ENCODE results near the gene CCDC30. TPM values are rescaled to one million over a fixed set of nuclear protein-coding genes. Genes with fewer than 3 reads are reported as not detected.

CCDC30 gene
- total and polyA plus RNA-seq, 9 of the 15 experiments (the other 6 are each of a cell fraction or from before 2014, with no cell fraction given) = 0.05 to 0.91 (median 0.24) TPM

DNA sequence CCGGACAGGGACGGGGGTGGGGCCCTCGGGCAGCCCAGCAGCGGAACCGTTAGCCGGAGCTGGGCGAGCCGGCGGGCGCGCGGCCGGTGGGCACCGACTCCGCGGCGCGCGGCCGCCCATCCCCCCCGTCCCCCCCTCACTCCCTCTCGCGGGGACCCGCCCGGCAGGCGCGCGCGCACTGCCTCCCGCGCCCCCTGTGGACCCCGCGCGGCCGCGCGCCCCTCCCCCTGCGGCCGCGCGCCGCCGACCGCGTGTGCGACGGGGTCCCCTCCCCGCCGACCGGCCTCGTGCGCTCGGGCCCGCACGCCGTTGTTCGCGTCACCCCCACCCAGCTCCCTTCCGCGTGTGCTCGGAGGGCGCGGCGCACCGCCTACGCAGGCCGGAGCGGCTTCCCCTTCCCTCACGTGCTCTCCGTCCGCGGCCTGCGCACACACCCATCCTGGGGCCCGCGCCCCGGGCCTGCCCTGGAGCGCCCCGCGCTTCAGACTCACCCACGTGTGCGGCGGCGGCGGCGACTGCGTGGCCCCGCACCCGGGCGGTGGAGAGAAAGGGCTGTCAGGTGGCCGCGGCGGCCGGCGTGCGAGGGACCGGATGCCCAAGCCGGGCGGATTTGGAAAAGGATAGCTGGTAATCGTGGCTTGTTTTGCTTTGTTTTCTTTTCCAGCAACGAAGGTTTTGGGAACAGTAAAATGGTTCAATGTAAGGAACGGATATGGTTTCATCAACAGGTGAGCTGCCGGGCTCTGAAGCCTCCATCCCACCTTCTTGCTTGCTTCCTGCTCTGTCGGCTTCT, 219.8 kb downstream of the CCDC30 start (continued):
- TF ChIP-seq, protein P1, sequence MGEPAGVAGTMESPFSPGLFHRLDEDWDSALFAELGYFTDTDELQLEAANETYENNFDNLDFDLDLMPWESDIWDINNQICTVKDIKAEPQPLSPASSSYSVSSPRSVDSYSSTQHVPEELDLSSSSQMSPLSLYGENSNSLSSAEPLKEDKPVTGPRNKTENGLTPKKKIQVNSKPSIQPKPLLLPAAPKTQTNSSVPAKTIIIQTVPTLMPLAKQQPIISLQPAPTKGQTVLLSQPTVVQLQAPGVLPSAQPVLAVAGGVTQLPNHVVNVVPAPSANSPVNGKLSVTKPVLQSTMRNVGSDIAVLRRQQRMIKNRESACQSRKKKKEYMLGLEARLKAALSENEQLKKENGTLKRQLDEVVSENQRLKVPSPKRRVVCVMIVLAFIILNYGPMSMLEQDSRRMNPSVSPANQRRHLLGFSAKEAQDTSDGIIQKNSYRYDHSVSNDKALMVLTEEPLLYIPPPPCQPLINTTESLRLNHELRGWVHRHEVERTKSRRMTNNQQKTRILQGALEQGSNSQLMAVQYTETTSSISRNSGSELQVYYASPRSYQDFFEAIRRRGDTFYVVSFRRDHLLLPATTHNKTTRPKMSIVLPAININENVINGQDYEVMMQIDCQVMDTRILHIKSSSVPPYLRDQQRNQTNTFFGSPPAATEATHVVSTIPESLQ (CRISPR knock-in tag; IDR thresholded peaks at IDR 0.05) = no peak
- peak; percentile 97 for TF ChIP-seq ZBTB7A (IDR thresholded peaks at IDR 0.05; ENCODE audit: borderline replicate concordance, control insufficient read depth, low read depth, low read length)
- TF ChIP-seq CBX5 (IDR thresholded peaks at IDR 0.05; ENCODE audit: borderline replicate concordance, low read depth) = no peak
- TF ChIP-seq ZC3H4 (CRISPR knock-in tag; IDR thresholded peaks at IDR 0.05; ENCODE audit: borderline replicate concordance) = peak; percentile 95
- no peak for TF ChIP-seq DIDO1 (tag; IDR thresholded peaks at IDR 0.05; ENCODE audit: low read depth)
- TF ChIP-seq ZNF134 (CRISPR knock-in tag; conservative IDR thresholded peaks at IDR 0.05) = no peak
- no peak for TF ChIP-seq TRIM24 (IDR thresholded peaks at IDR 0.05)
- no peak for TF ChIP-seq SMAD2 (IDR thresholded peaks at IDR 0.05; ENCODE audit: low read depth, low read length)
- TF ChIP-seq ZBED1 (IDR thresholded peaks at IDR 0.05) = 0 out of 2 replicates have a peak, but pooled peaks have one; percentile 44
- no peak for TF ChIP-seq SMC3 (conservative IDR thresholded peaks at IDR 0.05; ENCODE audit: insufficient read depth, low read depth, low read length)
- TF ChIP-seq E2F8 (IDR thresholded peaks at IDR 0.05; ENCODE audit: low read depth, partially characterized antibody) = no peak
- TF ChIP-seq KDM5B (IDR thresholded peaks at IDR 0.05; ENCODE audit: insufficient replicate concordance, low read depth, low read length) = peak; percentile 48
- TF ChIP-seq, protein P2, sequence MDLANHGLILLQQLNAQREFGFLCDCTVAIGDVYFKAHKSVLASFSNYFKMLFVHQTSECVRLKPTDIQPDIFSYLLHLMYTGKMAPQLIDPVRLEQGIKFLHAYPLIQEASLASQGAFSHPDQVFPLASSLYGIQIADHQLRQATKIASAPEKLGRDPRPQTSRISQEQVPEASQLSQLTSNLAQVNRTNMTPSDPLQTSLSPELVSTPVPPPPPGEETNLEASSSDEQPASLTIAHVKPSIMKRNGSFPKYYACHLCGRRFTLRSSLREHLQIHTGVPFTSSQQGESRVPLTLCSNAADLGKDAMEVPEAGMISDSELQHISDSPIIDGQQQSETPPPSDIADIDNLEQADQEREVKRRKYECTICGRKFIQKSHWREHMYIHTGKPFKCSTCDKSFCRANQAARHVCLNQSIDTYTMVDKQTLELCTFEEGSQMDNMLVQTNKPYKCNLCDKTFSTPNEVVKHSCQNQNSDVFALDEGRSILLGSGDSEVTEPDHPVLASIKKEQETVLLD (IDR thresholded peaks at IDR 0.05) = no peak
- TF ChIP-seq, protein P3, sequence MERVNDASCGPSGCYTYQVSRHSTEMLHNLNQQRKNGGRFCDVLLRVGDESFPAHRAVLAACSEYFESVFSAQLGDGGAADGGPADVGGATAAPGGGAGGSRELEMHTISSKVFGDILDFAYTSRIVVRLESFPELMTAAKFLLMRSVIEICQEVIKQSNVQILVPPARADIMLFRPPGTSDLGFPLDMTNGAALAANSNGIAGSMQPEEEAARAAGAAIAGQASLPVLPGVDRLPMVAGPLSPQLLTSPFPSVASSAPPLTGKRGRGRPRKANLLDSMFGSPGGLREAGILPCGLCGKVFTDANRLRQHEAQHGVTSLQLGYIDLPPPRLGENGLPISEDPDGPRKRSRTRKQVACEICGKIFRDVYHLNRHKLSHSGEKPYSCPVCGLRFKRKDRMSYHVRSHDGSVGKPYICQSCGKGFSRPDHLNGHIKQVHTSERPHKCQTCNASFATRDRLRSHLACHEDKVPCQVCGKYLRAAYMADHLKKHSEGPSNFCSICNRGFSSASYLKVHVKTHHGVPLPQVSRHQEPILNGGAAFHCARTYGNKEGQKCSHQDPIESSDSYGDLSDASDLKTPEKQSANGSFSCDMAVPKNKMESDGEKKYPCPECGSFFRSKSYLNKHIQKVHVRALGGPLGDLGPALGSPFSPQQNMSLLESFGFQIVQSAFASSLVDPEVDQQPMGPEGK (CRISPR knock-in tag; IDR thresholded peaks at IDR 0.05; ENCODE audit: borderline replicate concordance) = no peak
- no peak for TF ChIP-seq ETS2 (tag; IDR thresholded peaks at IDR 0.05; ENCODE audit: borderline replicate concordance, poor library complexity, severe bottlenecking)
- TF ChIP-seq, protein P4, sequence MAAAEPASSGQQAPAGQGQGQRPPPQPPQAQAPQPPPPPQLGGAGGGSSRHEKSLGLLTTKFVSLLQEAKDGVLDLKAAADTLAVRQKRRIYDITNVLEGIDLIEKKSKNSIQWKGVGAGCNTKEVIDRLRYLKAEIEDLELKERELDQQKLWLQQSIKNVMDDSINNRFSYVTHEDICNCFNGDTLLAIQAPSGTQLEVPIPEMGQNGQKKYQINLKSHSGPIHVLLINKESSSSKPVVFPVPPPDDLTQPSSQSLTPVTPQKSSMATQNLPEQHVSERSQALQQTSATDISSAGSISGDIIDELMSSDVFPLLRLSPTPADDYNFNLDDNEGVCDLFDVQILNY (CRISPR knock-in tag; IDR thresholded peaks at IDR 0.05) = peak; percentile 87; the same call in 1 of the 2 replicates
- peak; percentile 63; the same call in 1 of the 2 replicates for TF ChIP-seq ZNF175 (CRISPR knock-in tag; IDR thresholded peaks at IDR 0.05; ENCODE audit: low read depth)
- TF ChIP-seq ZNF121 (CRISPR knock-in tag; conservative IDR thresholded peaks at IDR 0.05) = no peak
